Middle frontal gyrus (tissue), 1 donor: ENCODE results near the gene MPEG1.
A peak's percentile ranks its signal among the peaks of the same experiment; 100 is the strongest.

Source experiments
- DNase-seq: peaks from one replicate; pipeline ENCODE4 v3.0.0-alpha.2; 2015; ENCODE audit warnings: low spot score; ENCODE audit errors: extremely low spot score

The MPEG1 gene

GRCh38 chr11:59172345-59173079, 40.2 kb downstream of the MPEG1 start:
- no peak for DNase-seq

GRCh38 chr11:59171508-59172322, 41.0 kb downstream of the MPEG1 start, which contains the start of gene DTX4:
TSS of gene DTX4 (plus strand) at chr11:59172132. CDS start at chr11:59172596, 464 bp downstream.
- peak; percentile 91 for DNase-seq

DNA sequence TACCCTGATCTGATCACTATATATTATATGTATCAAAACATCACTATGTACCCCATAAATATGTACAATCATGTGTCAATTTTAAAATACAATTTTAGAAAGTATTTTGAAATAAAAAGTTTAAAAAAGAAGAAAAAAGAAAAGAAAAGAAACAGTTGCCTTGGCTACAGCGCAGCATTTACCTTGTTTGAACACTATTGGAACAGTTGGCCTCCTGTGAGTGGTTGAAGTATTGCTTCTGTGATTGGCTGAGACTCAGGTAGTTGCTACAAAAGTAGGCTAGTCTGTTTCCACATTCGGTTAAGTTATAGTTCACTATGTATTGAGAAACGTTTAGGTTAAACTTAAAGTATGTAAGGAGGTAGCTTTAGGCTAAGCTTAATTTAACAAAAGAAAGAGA, 48.7 kb downstream of the MPEG1 start:
- no peak for DNase-seq
